ENCODE measurements around the gene ZNF441. TPM values are rescaled to one million over a fixed set of nuclear protein-coding genes. Genes with fewer than 3 reads are reported as not detected.
"Not testable (repeated sequence)": the region's sequence is repeated elsewhere in the genome, so short reads cannot be mapped to it uniquely, and the experiment has no call there.

Gene ZNF441
- 2.2 TPM for total RNA-seq

DNA sequence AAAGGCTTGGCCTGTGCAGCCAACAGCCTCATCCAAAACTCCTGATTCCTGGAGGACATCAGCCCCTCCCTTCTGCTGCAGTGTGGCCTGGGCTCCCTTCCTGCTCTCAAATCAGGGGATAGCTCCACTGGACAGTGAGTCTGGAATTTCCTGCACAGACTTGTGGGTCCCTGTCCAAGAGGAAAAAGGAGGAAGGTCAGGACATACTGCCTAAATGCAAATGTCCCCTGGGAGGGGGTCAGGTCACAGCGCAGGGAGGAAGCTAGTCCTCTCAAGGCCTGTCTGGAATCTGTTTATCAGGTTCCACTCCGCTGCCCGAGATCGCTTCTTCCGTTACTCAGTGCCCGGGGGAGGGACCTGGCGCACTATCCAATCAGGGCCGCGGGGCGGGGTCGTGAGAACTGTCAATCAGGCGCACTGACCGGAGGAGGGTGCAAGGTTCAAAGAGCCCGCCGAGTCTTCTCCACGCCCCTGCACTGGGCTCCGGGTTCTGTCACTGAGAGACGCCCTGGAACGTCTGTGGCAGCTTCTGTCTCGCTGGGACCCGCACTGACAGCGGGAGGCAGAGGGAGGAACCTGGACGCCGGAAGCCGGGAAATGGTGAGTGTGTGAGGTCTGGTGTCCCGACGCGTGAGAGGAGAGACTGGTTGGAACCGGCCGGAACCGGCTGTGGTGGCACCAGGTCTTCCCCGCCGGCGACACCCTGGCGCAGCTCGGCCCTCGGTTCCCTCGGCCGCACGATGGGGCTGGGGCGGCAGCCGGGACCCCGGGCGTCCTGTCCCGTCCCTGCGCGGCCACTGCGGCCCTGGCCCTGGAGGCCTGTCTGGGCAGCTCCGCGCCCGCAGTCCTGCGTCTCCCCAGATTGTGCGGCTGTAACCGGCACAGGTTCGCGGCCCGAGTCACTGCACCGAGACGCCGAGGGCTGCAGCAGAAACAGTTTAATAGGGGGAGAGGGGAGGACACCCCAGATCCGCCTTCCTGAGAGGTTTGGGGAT is at the start of gene ZNF441:
Gene ZNF441, plus strand, starts transcription at position 404 of the 995 bp plus-strand sequence. Its CDS starts 194 bp downstream, at position 598.
- peak; percentile 100 for ATAC-seq

DNA sequence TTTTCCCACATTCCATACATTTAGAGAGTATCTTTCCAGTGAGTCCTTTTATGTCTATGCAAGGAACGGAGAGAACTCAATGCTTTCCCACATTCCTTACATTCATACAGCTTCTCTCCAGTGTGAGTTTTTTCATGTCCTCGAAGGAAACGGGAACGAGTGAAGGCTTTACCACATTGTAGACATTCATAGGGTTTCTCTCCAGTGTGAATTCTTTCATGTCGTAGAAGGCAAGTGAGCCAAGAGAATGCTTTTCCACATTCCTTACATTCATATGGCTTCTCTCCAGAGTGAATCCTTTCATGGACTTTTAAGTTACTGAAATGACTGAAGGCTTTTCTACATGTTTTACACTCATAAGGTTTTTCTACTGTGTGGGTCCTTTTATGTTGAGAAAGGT is 45.1 kb upstream of the ZNF441 start:
- ATAC-seq, result no peak

DNA sequence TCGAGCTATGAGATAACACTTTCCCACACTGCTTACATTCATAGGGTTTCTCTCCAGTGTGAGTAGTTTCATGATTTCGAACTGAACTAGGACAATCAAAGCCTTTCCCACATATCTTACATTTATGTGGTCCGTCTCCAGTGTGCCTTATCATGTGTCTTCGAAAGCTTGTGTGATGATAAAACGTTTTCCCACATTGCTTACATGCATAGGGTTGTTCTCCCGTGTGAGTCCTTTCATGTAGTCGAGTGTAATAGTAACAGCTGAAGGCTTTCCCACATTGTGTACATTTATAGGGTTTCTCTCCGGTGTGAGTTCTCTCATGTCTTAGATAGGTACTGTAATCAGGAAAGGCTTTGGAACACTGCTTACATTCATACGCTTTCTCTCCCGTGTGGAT is 44.4 kb upstream of the ZNF441 start:
- no peak for ATAC-seq

DNA sequence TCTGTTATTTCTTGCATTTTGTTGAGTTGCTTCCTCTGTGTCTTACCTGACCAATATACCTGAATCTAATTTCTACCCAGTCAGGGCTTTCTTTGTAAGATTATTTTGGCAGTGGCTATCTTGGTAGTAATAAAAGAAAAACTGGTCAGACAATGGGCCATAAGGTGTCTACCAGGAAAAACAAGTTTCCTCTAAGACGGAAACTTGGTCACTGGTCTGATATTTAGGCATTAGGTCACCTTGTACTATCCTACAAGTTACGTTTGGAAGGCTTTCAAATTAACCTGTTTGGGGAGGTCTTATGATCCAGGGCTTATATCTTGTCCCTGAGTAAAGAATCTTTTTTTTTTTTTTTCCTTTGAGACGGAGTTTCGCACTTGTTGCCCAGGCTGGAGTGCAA is 37.2 kb upstream of the ZNF441 start:
- ATAC-seq, result peak; percentile 95

DNA sequence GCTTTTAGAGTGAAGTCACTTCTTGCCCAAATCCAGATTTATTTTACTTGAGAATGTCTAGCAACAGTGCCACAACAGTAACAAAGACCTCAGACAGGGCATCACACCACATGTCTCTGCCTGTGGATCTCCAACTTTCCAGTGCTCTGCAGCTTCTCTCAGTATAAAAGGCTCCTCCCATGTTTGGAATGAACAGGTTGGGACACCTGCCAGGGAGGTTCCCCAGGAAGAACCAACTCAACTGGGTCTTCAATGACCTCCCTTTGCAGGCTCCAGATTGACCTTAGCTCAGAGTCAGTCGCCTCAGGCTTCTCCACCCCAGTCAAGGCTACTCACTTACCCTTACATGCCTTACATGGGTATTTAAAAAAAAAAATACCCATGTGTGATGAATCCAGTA is 31.4 kb upstream of the ZNF441 start:
- ATAC-seq, result peak; percentile 13

DNA sequence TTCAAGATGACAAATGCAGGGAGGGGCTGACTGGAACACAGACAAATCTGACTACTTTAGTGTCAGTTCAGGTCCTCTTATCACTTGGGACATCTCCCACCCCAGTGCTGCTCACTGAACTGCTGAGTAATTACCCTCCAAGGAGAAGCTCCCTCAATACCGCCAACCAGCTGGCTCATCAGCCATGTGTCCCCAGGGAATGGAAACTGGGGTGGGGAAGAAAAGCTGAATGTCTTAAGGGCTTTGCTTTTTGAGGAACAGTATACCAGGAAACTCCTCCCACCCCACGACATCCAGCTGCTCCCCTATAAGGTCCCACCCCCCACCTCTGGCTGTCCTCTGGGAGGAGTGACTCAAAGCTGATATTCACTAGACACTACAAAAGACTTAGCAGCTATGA is 30.1 kb upstream of the ZNF441 start:
- ATAC-seq, result peak; percentile 24

DNA sequence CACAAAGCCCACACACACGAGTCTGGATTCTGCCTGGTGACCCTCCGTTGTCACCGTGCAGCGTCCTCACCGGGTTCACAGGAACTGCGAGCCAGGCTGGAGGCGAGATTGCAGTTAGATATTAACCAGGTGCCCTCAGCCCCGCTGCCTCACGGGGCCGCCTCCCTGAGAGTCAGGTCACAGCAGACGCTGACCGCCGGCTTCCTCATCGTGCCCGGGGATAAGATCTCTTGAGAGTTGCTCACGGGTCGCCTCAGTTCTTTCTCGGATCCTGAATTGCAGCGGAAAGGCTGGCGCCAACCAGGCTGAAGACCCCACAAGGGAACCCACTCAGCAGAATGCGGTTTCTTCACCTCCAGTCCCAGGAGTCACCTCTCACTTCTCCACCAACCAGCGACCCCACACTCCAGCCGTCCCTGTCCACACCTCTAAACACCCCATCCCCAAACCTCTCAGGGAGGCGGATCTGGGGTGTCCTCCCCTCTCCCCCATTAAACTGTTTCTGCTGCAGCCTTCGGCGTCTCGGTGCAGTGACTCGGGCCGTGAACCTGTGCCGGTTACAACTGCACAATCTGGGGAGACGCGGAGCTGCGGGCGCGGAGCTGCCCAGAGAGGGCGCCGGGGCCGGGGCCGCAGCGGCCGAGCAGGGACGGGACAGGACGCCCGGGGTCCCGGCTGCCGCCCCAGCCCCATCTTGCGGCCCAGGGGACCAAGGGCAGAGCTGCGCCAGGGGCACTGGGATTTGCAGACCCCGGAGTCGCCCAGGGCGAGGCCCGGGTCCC is 28.6 kb upstream of the ZNF441 start:
- peak; percentile 52 for ATAC-seq

DNA sequence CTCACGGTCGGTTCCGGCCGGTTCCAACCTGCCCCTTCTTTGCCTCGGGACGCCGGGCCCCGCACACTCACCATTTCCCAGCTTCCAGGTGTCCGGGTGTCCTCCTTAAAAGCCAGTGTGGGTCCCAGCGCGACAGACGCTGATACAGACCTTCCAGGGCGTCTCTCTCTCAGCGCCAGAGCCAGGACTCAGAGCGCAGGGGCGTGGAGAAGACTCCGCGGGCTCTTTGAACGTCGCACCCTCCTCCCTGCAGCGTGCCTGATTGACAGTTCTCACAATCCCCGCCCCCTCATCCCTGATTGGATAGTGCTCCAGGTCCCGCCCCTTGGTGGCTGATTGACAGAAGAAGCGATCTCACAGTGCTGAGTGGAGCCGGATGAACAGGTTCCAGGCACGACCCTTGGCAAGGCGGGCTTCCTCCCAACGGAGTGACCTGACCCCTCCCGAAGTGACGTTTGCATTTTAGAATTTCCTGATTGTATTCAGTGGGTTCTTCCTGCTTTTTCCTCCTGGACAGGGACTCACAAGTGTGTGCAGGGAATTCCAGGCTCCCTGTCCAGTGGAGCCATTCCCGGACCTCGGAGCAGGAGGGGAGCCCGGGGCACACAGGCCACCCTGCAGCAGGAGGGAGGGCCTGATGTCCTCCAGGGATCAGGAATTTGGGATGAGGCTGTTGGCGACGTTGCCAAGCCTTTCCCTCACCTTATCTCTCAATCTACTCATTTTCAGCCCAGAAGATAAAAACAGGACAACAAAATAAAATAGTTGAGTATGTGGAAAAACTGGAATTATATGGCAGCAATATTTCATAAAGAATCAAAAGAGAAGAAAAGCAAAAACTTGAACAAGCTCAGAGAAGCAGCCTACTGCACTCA is 27.8 kb upstream of the ZNF441 start, which contains the start of gene ZNF823:
Gene ZNF823, minus strand, starts transcription at position 201 of the 875 bp plus-strand sequence. Its CDS starts 127 bp downstream, at position 74.
- peak; percentile 99 for ATAC-seq

DNA sequence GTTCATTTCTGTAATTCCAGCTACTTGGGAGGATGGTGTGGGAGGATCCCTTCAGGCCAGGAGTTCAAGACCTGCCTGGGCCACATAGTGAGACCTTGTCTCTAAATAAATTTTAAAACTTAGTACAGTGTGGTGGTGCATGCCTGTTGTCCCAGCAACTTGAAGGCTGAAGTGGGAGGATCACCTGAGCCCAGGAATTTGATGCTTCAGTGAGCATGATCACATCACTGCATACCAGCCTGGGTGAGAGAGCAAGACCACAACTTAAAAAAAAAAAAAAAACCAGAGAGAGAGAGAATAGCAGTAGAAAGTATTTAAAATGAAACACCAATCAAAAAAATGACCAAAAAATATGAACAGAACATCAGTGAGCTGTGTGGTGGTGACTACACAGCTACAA is 20.9 kb upstream of the ZNF441 start:
- ATAC-seq, result no peak

DNA sequence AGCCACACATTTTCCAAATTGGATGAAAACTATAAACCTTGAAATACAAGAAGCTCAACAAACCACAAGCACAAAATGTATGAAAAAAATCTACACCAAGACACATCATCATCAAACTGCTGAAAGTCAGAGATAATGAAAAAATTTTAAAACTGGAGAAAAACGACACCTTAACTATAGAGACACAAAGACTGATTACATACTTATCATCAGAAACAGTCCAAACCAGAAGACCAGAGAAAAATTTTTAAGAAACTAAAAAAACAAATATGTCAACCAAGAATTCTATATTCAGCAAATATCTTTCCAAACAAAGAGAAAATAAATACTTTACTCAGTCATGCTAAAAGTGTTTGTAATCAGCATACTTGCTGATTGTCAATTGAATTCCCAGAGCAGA is 19.5 kb upstream of the ZNF441 start:
- ATAC-seq, result no peak

DNA sequence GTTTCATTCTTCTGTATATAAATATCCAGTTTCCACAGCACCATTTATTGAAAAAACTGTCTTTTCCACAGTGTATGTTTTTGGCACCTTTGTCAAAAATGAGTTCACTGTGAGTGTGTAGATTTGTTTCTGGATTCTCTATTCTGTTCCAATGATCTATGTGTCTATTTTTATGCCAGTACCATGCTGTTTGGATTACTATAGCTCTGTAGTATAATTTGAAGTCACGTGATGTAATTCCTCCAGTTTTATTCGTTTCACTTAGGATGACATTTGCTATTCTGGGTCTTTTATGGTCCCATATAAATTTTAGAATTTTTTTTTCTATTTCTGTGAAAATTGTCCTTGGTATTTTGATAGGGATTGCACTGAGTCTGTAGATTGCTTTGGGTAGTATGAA is 17.0 kb upstream of the ZNF441 start:
- no peak for ATAC-seq

DNA sequence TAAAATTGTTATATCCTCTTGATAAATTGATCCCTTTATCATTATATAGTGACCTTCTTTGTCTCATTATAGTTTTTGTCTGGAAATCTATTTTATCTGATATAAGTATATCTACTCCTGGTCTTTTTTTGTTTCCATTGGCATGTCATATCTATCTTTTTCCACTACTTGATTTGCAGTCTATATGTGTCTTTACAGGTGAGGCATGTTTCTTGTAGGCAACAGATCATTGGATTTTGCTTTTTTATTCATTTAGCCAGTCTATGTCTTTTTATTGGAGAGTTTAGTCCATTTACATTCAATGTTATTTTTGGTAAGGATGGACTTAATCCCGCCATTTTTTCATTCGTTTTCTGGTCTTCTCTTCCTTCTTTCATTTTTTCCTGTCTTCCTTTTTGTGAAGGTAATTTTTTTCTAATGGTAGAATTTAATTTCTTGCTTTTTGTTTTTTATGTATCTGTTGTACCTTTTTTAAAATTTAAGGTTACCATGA is 14.5 kb upstream of the ZNF441 start:
- ATAC-seq, result no peak

DNA sequence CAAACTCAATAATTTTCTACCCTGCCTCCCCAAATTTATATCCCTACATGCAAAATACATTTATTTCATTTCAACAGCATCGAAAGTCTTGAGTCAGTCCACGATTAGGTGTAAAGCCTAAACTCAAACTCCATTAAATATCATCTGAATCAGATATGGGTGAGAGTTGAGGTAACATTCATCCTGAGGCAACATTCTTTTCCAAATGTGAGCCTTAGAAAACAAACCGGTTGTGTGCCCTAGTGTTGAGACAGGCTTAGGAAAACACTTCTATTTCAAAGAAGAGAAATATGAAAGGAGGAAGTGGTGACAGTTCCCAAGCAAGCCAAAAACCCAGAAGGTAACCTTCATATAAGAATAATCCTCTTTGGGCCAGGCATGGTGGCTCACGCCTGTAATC is 12.1 kb upstream of the ZNF441 start:
- ATAC-seq, result no peak

DNA sequence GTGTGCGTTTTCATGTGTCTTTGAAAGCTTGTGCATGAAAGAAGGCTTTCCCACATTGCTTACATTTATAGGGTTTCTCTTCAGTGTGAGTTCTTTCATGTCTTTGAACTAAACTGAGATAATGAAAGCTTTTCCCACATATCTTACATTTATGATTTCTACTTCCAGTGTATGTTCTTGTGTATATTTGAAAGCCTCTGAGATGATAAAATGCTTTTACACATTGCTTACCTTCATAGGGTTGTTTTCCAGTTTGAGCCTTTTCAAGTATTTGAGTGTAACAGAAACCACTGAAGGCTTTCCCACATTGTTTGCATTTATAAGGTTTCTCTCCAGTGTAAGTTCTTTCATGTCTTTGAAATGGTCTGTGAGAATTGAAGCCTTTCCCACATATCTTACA is 9.8 kb upstream of the ZNF441 start:
- no peak for ATAC-seq

DNA sequence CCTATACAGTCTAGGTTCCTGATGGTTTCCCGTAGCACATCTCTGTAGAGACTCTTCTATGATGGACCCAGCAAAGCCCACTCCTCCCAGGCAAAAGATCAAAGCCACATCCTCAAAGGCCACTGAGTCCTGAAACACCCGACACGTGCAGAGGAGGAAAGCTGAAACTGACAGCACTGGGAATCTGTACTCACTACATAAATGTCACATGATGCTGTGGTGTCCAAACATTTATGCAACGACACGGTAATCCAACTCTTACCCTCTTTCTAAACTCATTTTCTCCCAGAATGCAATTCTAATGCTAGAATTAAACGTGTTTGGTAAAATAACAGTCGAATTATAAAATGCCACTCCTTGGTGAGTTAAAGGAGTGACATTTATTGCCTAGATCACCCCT is 7.0 kb upstream of the ZNF441 start:
- ATAC-seq, result no peak

DNA sequence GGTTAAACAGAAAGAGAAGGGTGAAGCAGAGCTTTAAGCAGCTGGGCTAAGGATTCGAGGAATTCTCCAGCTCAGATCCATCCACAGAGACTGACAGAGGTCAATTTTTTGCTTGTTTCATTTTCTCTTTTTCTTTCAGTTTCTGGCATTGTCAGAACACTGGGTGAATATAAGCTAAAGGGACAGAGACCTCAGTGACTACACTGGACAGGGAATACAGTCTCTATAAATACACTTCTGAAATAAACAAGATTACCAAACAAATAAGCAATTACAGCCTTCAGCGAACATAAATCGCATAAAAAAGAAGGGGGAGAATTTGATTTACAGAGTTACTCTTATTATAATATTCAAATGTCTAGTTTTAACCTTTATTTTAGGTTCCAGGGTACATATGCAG is 3.7 kb upstream of the ZNF441 start:
- ATAC-seq, result no peak

DNA sequence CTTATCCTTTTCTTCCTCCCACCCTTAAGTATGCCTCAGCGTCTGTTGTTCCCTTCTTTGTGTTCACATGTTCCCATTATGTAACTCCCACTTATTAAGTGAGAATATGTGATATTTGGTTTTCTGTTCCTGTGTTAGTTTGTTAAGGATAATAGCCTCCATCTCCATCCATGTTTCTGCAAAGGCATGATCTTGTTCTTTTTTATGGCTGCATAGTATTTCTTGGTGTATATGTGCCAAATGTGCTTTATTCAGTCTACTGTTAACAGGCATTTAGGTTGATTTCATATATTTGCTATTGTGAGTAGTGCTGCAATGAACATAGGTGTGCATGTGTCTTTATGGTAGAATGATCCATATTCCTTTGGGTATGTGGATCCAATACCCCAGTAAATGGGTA is 3.2 kb upstream of the ZNF441 start:
- no peak for ATAC-seq

DNA sequence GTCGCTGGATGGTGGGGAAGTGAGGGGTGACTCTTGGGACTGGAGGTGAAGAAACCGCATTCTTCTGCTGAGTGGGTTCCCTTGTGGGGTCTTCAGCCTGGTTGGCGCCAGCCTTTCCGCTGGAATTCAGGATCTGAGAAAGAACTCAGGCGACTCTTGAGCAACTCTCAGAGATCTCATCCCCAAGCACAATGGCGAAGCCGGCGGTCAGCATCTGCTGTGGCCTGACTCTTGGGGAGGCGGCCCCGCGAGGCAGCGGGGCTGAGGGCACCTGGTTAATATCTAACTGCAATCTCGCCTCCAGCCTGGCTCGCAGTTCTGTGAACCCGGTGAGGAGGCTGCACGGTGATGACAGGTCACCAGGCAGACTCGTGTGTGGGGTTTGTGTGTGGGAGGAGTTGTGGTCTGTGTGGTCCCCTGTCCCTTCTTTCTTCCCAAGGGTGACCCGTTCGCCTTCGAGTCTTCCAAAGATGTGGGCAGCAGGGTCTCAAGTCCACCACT is 883 bp downstream of the ZNF441 start:
- ATAC-seq, result no peak

DNA sequence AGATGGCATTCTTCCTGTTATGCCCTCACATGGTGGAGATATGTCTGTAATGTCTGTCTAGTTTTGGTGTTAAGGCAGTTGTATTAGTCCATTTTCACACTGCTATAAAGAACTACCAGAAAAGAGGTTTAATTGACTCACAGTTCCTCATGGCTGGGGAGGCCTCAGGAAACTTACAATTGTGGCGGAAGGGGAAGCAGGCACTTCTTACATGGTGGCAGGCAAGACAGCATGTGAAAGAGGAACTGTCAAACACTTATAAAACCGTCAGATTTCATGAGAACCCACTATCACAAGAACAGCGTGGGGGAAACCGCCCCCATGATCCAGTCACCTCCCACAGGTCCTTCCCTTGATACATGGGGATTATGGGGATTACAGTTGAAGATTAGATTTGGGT is 3.2 kb downstream of the ZNF441 start:
- no peak for ATAC-seq

DNA sequence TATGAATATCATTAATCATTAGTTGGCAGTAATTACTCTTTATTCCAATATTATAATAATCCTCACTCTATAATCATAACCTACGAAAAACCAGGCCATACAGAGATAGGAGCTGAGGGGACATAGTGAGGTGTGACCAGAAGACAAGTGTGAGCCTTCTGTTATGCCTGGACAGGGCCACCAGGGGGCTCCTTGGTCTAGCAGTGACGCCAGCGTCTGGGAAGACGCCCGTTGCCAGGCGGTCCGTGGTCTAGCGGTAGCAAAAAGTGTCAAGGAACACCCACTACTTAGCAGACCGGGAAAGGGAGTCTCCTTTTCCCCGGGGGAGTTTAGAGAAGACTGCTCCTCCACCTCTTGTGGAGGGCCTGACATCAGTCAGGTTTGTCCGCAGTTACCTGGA is 4.7 kb downstream of the ZNF441 start:
- ATAC-seq, result not testable (repeated sequence)

DNA sequence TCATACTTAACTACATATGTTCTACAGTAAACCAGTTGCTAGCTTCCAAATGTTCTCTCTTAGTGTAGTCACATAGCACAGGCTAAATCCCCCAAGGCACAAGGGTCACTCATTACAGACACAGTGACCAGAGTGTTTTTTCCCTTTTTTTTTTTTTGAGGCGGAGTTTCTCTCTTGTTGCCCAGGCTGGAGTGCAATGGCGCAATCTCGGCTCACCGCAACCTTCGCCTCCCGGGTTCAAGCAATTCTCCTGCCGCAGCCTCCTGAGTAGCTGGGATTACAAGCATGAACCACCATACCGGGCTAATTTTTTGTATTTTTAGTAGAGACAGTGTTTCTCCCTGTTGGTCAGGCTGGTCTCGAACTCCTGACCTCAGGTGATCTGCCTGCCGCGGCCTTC is 9.9 kb downstream of the ZNF441 start:
- not testable (repeated sequence) for ATAC-seq

DNA sequence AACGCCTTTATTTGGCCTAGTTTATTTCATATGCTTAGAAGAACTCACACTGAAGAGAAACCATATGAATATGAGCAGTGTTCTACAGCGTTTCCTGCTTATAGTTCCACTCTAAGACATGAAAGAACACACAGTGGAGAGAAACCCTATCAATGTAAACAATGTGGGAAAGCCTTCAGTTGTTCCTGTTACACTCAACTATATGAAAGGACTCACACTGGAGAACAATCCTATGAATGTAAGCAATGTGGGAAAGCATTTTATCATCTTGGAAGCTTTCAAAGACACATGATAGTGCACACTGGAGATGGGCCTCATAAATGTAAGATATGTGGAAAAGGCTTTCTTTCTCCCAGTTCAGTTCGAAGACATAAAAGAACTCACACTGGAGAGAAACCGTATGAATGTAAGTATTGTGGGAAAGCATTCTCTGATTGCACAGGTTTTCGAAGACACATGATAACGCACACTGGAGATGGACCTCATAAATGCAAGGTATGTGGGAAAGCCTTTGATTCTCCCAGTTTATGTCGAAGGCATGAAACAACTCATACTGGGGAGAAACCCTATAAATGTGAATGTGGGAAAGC is 13.7 kb downstream of the ZNF441 start:
- ATAC-seq, result no peak

All from esophagus mucosa (tissue), 1 donor.